ENCODE results near the gene IL2RG. TPM values are rescaled to one million over a fixed set of nuclear protein-coding genes. Genes with fewer than 3 reads are reported as not detected.

Gene IL2RG
- total RNA-seq, 2 donors from 2014 or later: 4.9 to 14.2 TPM

DNA sequence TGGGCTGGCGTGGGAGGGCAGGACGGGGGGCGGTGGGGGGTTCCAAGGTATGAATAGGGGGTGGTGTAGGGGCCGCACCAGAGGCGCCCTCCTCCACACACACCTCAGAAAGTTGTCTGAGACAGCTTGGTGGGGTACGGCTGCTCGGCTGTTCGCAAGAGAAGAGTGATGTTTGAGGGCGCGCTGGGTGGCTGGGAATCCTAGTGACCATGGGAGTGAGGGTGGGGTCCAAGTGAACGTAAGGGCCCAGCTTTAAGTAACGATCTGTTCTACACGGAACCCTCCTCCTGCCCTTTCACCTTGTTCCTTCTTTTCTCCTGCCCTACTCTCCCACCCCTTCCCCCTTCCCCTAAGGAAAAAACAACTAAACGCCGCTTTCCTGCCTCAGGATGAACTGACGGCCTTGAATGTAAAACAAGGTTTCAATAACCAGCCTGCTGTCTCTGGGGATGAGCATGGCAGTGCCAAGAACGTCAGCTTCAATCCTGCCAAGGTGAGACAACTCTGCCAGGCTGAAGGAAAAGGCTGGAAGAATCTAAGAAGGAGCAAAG is 7.7 kb upstream of the IL2RG start:
- Histone ChIP-seq H3K4me1 (ENCODE audit: control insufficient read depth in 1 of 2, low read depth in 2 of 2) (peaks cover 0 to 7% of the 10 kb centered on the region in 2 donors), H3K36me3 (peaks cover 23% of the 10 kb centered on the region), H3K27me3 (replicated peaks; ENCODE audit: insufficient read depth) (no peaks in the 10 kb centered on the region), H3K9me3 (no peaks in the 10 kb centered on the region), H3K27ac (peak overlapping the region in 1 of 2 donors; percentile 73), H3K4me3 (peak overlapping the region; percentile 87)
- no peak for DNase-seq (ENCODE audit: low spot score)
- TF ChIP-seq, protein P1, sequence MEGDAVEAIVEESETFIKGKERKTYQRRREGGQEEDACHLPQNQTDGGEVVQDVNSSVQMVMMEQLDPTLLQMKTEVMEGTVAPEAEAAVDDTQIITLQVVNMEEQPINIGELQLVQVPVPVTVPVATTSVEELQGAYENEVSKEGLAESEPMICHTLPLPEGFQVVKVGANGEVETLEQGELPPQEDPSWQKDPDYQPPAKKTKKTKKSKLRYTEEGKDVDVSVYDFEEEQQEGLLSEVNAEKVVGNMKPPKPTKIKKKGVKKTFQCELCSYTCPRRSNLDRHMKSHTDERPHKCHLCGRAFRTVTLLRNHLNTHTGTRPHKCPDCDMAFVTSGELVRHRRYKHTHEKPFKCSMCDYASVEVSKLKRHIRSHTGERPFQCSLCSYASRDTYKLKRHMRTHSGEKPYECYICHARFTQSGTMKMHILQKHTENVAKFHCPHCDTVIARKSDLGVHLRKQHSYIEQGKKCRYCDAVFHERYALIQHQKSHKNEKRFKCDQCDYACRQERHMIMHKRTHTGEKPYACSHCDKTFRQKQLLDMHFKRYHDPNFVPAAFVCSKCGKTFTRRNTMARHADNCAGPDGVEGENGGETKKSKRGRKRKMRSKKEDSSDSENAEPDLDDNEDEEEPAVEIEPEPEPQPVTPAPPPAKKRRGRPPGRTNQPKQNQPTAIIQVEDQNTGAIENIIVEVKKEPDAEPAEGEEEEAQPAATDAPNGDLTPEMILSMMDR (IDR thresholded peaks at IDR 0.05): no peak
- no peak for ATAC-seq (ENCODE audit: insufficient number of reproducible peaks, low FRiP score, low read depth)

DNA sequence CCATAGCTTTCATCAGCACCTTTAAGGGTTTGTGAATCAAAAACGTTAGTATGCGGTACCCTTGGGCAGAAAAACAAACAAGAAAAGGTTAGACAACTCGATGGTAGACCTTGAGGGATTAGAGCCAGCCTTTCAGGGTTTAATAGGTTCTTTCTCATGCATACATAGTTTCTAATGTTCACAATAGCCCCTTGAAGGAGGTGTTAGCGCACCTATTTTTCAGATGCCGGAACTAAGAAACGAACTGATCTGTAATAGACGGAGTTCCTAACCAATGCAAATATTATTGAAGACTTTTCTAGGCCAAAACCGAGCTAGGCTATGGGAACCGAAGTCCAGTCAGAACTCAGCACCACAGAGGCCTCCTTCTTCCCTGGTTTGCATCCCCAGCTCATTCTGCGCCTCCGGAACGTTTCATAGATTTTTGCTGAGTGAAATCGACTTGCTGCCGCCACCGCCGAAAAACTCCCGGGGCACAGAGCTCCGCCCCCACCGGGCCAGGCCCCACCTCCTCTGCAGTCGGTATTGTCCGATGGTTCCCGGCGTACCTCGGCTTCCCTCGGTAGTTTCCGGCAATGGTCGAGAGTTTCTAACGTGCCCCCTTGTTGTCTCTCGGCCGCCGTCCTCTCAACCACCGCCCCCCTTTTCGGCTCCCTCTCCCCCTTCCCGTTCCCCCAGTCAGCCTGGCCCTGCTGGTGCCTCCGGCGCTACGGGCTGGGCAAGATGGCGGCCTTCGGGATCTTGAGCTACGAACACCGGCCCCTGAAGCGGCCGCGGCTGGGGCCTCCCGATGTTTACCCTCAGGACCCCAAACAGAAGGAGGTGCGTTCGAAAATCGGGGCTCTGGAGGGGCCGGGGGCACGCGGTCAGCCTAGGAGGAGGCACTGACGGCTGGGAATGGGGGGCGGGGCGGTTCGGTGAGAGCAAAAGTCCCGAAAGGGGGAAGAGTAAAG is 6.9 kb upstream of the IL2RG start, which contains the start of gene MED12:
Gene MED12, plus strand, starts transcription at position 565 of the 953 bp plus-strand sequence. Its CDS starts 159 bp downstream, at position 724.
- TF ChIP-seq, protein P1 (IDR thresholded peaks at IDR 0.05): no peak
- Histone ChIP-seq H3K27me3 (replicated peaks; ENCODE audit: insufficient read depth) (no peaks in the 10 kb centered on the region), H3K36me3 (peaks cover 22% of the 10 kb centered on the region), H3K9me3 (no peaks in the 10 kb centered on the region), H3K4me1 (ENCODE audit: control insufficient read depth in 1 of 2, low read depth in 2 of 2) (peaks cover 0 to 7% of the 10 kb centered on the region in 2 donors), H3K4me3 (peak within 1 kb of the TSS; percentile 87), H3K27ac (peak within 1 kb of the TSS; percentile 69 to 73)
- peak; percentile 84 for ATAC-seq (ENCODE audit: insufficient number of reproducible peaks, low FRiP score, low read depth)
- peak; percentile 7 for DNase-seq (ENCODE audit: low spot score)

DNA sequence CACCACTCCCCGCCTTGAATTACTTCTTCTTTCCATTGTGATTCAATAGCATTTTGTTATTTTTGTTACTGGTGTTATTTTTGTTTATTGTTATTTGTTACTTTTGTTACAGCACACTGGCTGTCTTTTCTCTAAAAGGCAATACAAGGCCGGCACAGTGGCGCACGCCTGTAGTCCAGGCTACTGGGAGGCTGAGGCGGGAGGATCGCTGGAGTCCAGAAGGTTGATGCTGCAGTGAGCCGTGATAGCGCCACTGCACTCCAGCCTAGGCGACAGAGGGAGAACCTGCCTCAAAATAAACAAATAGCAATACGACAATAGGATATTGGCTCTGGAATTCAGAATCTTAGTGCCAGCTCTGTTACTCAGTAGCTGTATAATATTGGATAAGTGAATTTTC is 6.0 kb upstream of the IL2RG start:
- H3K4me1 ChIP-seq (ENCODE audit: control insufficient read depth in 1 of 2, low read depth in 2 of 2): peaks cover 0 to 7% of the 10 kb centered on the region in 2 donors
- no peak overlapping the region for H3K27ac ChIP-seq
- ATAC-seq (ENCODE audit: insufficient number of reproducible peaks, low FRiP score, low read depth): no peak
- H3K27me3 ChIP-seq (replicated peaks; ENCODE audit: insufficient read depth): no peaks in the 10 kb centered on the region
- H3K9me3 ChIP-seq: no peaks in the 10 kb centered on the region
- H3K36me3 ChIP-seq: peaks cover 13% of the 10 kb centered on the region
- TF ChIP-seq, protein P1 (IDR thresholded peaks at IDR 0.05): no peak
- no peak for DNase-seq (ENCODE audit: low spot score)
- peak overlapping the region; percentile 87 for H3K4me3 ChIP-seq

DNA sequence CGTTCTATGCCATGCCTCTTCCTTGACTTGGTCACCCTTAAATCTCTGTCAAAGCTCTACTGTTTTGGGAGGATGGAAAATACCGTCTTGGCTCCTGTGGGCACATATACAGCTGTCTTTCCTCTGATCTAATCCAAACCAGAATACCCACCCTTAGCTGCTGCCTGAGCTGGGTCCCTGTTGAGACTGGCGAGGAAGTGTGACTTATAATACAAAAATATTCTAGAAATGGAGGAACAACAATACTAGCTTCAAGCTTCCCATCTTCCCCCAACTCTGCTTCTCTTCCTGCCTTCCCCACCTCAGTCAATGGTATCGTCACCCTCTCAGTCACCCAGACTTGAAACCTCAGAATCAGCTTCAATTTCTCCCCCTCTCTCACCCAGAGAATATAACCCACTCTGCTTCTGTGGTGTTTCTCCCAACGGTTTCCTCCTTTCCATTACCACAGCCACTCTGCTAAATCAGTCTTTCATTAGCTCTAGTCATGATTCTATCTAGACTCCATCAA is 599 bp upstream of the IL2RG start:
- DNase-seq (ENCODE audit: low spot score): no peak
- Histone ChIP-seq H3K36me3 (no peaks in the 10 kb centered on the region), H3K4me3 (peak overlapping the region; percentile 5), H3K27me3 (replicated peaks; ENCODE audit: insufficient read depth) (no peaks in the 10 kb centered on the region), H3K27ac (no peak overlapping the region), H3K9me3 (no peaks in the 10 kb centered on the region), H3K4me1 (ENCODE audit: control insufficient read depth in 1 of 2, low read depth in 2 of 2) (no peaks in the 10 kb centered on the region)
- ATAC-seq (ENCODE audit: insufficient number of reproducible peaks, low FRiP score, low read depth): no peak
- TF ChIP-seq, protein P1 (IDR thresholded peaks at IDR 0.05): no peak

DNA sequence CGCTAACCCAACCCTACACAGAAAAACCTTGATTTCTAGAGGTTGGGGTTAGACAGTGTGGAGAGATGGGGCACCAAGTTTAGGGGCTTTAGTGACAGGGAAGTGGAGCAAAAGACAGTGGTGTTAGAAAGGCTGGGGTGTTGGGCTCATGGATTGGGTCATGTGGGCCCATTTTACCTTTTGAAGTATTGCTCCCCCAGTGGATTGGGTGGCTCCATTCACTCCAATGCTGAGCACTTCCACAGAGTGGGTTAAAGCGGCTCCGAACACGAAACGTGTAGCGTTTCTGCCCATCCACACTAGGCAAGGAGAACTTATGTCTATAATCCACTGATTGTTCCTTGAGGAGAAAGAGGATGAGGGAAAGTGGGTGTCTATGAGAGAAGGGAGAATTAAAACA is 2.3 kb downstream of the IL2RG start:
- no peak for ATAC-seq (ENCODE audit: insufficient number of reproducible peaks, low FRiP score, low read depth)
- Histone ChIP-seq H3K27ac (no peak overlapping the region), H3K9me3 (no peaks in the 10 kb centered on the region), H3K27me3 (replicated peaks; ENCODE audit: insufficient read depth) (no peaks in the 10 kb centered on the region), H3K36me3 (no peaks in the 10 kb centered on the region), H3K4me1 (ENCODE audit: control insufficient read depth in 1 of 2, low read depth in 2 of 2) (no peaks in the 10 kb centered on the region), H3K4me3 (no peak overlapping the region)
- DNase-seq (ENCODE audit: low spot score): no peak
- TF ChIP-seq, protein P1 (IDR thresholded peaks at IDR 0.05): no peak

All from thoracic aorta (tissue), 2 donors.